ENCODE results near the gene ITPK1.
"Not testable (repeated sequence)": the region's sequence is repeated elsewhere in the genome, so short reads cannot be mapped to it uniquely, and the experiment has no call there.

Gene ITPK1

GRCh38 chr14:93115821-93116675 lies at the start of gene ITPK1:
ITPK1 (minus strand) TSS chr14:93115925; CDS start chr14:93115163, 762 bp downstream.
- DNase-seq (ENCODE audit: low read depth in 3 of 3, low spot score in 1 of 3) = peak in 1 of 3 donors; percentile 52

DNA sequence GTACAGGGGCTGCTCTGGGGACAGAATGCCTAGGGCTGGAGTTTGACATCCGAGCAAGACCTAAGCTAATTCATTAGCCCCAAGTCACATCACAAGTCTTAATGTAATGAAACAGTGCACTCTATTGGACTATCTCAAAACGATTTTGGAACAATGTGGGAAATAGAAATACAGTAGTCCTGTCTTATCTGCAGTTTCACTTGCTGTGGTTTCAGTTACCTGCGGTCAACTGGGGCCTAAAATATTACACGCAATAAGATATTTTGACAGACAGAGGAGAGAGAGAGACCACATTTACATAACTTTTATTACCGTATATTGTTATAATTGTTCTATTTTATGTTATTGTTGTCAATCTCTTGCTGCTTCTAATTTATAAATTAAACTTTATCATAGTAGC lies 47.8 kb upstream of the ITPK1 start:
- DNase-seq (ENCODE audit: low read depth in 3 of 3, low spot score in 1 of 3) = no peak

- DNase-seq (ENCODE audit: low read depth in 3 of 3, low spot score in 1 of 3) = no peak
These were observed 45.8 kb upstream of the ITPK1 start for GRCh38 chr14:93161411-93161940.

GRCh38 chr14:93160353-93160801 lies 44.7 kb upstream of the ITPK1 start:
- no peak for DNase-seq (ENCODE audit: low read depth in 3 of 3, low spot score in 1 of 3)

DNA sequence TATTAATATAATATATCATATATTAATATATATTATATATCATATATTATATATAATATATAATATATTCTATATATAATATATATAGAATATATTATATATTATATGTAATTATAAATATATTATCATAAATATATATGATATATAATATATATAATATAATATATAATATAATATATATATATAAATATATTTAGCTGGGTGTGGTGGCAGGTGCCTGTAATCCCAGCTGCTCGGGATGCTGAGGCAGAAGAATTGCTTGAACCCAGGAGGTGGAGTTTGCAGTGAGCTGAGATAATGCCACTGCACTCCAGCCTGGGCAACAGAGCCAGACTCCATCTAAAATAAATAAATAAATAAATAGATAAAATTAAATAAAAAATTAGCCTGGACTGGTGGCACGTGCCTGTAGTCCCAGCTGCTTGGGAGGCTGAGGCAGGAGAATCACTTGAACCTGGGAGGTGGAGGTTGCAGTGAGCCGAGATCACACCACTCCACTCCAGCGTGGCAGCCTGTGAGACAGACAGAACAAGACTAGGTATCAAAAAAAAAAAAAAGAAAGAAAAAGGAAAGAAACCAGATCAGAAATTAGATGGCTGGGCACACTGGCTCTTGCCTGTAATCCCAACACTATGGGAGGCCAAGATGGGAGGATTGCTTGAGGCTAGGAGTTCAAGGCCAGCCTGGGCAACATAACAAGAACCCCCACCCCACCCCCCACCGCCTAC lies 44.1 kb upstream of the ITPK1 start:
- not testable (repeated sequence) for DNase-seq (ENCODE audit: low read depth in 3 of 3, low spot score in 1 of 3)

DNA sequence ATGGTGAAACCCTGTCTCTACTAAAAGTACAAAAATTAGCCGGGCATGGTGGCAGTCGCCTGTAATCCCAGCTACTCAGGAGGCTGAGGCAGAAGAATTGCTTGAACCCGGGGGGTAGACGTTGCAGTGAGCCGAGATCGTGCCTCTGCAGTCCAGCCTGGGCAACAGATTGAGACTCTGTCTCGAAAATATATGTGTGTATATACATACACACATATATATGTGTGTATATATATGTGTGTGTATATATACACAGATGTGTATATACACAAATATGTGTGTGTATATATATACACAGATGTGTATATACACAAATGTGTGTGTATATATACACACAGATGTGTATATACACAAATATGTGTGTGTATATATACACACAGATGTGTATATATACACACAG lies 42.6 kb upstream of the ITPK1 start:
- not testable (repeated sequence) for DNase-seq (ENCODE audit: low read depth in 3 of 3, low spot score in 1 of 3)

- DNase-seq (ENCODE audit: low read depth in 3 of 3, low spot score in 1 of 3) = no peak
These were observed 41.1 kb upstream of the ITPK1 start for GRCh38 chr14:93156693-93157369.

- no peak for DNase-seq (ENCODE audit: low read depth in 3 of 3, low spot score in 1 of 3)
These were observed 39.9 kb upstream of the ITPK1 start for GRCh38 chr14:93155667-93156066.

GRCh38 chr14:93153121-93153520 lies 37.4 kb upstream of the ITPK1 start:
- DNase-seq (ENCODE audit: low read depth in 3 of 3, low spot score in 1 of 3) = no peak

DNA sequence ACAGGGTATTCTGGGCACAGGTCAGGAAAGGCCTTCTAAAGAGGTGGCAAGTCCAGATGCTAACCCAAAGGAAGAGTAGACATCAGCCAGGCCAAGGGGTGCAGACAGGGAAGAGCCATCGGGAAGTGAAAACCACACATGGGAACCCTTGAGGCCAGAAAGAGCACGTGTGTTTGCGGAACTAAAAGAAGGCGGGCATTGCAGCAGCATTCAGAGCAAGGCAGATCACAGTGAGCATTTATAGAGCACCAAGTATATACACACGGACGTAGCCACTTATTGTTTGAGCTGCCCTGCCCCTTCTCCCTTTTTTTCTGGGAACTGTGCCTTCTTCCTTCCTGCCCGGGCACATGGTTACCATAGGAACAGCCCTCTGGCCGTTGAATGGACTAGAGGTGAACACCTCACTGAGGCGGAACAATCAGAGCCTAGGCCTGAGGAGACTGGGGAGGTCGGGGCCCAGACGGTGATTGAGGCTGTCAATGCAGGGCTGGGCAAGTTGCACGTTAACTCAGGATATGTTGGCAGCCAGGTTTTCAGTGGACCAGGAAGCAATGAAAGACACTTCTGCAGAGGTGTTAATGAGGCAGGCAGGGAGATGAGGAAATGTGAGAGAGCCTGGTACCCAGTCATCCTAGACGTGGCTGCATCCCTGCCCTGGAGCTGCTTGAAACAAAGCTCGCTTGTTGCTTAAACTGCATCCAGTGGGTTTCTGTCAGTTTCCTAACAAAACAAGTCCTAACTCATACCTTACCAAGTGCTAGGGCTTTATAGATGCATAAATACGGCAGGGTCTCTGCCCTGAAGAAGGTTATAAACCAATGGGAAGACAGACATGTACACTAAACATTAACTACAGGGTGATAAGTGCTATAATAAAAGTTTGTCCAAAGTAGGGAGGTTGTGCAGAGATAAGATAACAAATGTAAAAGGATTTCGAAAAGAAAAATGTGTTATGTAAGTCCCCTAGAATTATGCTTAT lies 34.8 kb upstream of the ITPK1 start:
- no peak for DNase-seq (ENCODE audit: low read depth in 3 of 3, low spot score in 1 of 3)

GRCh38 chr14:93148979-93149378 lies 33.3 kb upstream of the ITPK1 start:
- DNase-seq (ENCODE audit: low read depth in 3 of 3, low spot score in 1 of 3) = no peak

GRCh38 chr14:93146119-93146518 lies 30.4 kb upstream of the ITPK1 start:
- no peak for DNase-seq (ENCODE audit: low read depth in 3 of 3, low spot score in 1 of 3)

DNA sequence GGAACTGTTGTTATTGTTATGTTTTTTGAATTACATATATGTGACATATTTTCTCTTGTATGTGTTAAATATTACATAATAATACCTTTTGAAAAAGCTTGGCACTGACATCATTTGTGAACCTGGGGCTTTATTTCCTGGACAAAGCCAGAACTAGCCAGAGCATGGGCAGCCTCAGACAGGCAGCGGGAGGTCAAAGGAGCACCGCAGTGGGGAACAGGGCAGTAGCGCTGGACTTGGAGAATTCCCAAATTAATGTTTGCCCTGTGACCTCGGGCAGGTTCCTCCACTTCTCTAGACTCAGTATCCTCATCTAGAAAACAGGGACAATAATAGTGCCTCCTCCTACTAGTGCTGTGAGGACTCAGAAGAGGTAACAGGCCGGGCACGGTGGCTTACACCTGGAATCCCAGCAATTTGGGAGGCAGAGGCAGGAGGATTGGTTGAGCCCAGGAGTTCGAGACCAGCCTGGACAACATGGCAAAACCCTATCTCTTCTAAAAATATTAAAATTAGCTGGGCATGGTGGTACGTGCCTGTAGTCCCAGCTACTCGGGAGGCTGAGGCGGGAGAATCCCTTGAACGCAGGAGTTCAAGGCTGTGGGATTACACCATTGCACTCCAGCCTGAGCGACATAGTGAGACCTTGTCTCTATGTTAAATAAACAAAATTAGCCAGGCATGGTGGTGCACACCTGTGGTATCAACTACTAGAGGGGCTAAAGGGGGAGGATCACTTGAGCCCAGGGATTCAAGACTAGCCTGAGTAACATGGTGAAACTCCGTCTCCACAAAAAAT lies 27.3 kb upstream of the ITPK1 start:
- DNase-seq (ENCODE audit: low read depth in 3 of 3, low spot score in 1 of 3) = no peak

GRCh38 chr14:93137864-93138263 lies 22.1 kb upstream of the ITPK1 start:
- no peak for DNase-seq (ENCODE audit: low read depth in 3 of 3, low spot score in 1 of 3)

- DNase-seq (ENCODE audit: low read depth in 3 of 3, low spot score in 1 of 3) = not testable (repeated sequence)
These were observed 20.8 kb upstream of the ITPK1 start for GRCh38 chr14:93136508-93136907.

GRCh38 chr14:93136009-93136408 lies 20.3 kb upstream of the ITPK1 start:
- no peak for DNase-seq (ENCODE audit: low read depth in 3 of 3, low spot score in 1 of 3)

GRCh38 chr14:93135399-93135798 lies 19.7 kb upstream of the ITPK1 start:
- DNase-seq (ENCODE audit: low read depth in 3 of 3, low spot score in 1 of 3) = no peak

DNA sequence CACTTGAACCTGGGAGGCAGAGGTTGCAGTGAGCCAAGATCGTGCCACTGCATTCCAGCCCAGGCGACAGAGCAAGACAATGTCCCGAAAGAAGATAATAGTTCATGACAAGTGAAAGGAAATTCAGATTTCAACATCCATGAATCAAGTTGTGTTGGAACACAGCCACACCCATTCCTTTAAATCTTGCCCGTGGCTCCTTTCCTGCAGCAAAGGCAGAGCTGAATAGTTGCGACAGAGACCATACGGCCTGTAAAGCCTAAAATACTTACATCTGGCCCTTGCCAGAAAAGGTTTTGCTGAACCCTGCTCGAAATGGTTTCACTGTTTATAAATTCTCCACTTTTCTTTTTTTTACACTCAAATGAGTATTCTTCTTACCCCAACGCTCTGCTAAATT lies 17.7 kb upstream of the ITPK1 start:
- DNase-seq (ENCODE audit: low read depth in 3 of 3, low spot score in 1 of 3) = no peak

DNA sequence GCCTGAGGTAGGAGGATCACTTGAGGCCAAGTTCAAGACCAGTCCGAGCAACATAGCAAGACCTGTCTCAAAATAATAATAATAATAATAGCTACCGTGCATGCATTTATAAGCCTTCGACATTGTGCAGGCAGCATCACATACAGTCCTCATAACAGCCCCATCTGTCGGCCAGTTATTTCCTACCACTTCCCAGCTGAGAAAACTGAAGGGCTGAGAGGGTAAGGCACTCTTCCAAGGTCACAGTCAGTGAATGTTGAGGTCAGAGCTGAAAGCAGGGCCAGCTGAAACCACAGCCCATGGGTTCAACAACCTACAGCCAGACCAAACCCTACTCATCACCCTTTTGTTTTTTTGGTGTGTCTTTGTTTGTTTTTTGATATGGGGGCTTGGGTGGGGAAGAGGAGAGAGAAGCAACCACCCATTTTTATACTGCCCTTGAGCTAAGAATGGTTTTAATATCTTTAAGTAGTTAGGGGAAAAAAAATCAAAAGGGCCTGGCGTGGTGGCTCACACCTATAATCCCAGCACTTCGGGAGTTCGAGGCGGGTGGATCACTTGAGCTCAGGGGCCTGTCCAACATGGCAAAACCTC lies 16.8 kb upstream of the ITPK1 start:
- no peak for DNase-seq (ENCODE audit: low read depth in 3 of 3, low spot score in 1 of 3)

Data from stimulated activated CD4-positive, alpha-beta T cell treated with anti-CD3 and anti-CD28 coated beads, TNF-alpha, amount 100 ng/mL, for 1 hour (primary cell).